SU-DHL-6 (cell line): ENCODE results near the gene TAF1L.

ENCODE experiments used
- EZH2phosphoT487 ChIP-seq: fragments of 200-600 bp; sonication (generic), shearing (Covaris generic); conservative IDR thresholded peaks from 2 replicates; pipeline ENCODE4 v1.6.1; 2018; ENCODE audit warnings: mild to moderate bottlenecking, antibody characterized with exemption, low read length, moderate library complexity, mixed read lengths
- TF ChIP-seq, protein P1 (sequence below): fragments of 200-600 bp; sonication (generic); IDR thresholded peaks from one replicate; pipeline ENCODE4 v1.5.1; 2017; ENCODE audit warnings: antibody characterized with exemption, mild to moderate bottlenecking, low read length, moderate library complexity; ENCODE audit not compliant: insufficient read depth, poor library complexity, severe bottlenecking

GRCh38 chr9:32631991-32632390, 3.5 kb downstream of the TAF1L start:
- TF ChIP-seq, protein P1, sequence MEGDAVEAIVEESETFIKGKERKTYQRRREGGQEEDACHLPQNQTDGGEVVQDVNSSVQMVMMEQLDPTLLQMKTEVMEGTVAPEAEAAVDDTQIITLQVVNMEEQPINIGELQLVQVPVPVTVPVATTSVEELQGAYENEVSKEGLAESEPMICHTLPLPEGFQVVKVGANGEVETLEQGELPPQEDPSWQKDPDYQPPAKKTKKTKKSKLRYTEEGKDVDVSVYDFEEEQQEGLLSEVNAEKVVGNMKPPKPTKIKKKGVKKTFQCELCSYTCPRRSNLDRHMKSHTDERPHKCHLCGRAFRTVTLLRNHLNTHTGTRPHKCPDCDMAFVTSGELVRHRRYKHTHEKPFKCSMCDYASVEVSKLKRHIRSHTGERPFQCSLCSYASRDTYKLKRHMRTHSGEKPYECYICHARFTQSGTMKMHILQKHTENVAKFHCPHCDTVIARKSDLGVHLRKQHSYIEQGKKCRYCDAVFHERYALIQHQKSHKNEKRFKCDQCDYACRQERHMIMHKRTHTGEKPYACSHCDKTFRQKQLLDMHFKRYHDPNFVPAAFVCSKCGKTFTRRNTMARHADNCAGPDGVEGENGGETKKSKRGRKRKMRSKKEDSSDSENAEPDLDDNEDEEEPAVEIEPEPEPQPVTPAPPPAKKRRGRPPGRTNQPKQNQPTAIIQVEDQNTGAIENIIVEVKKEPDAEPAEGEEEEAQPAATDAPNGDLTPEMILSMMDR = no peak
- TF ChIP-seq EZH2phosphoT487 = no peak
